Medulla oblongata (tissue), 1 donor: ENCODE measurements around the gene SLC6A13.
A peak's percentile ranks its signal among the peaks of the same experiment; 100 is the strongest.

ENCODE experiments used
- DNase-seq: peaks from one replicate; pipeline ENCODE4 v3.0.0-alpha.2; 2015; ENCODE audit errors: extremely low spot score

SLC6A13 gene

GRCh38 chr12:214003-214741, 48.5 kb downstream of the SLC6A13 start, which contains the start of gene SLC6A12:
Gene SLC6A12, minus strand, starts transcription at chr12:214157. Its CDS starts 4,171 bp downstream, at chr12:209986.
- no peak for DNase-seq

- no peak for DNase-seq
Observed at GRCh38 chr12:213527-213932, 49.1 kb downstream of the SLC6A13 start.

- DNase-seq, result no peak
Observed at GRCh38 chr12:212715-213526, 49.7 kb downstream of the SLC6A13 start.

GRCh38 chr12:212415-212714, 50.3 kb downstream of the SLC6A13 start:
- no peak for DNase-seq

- no peak for DNase-seq
Observed at GRCh38 chr12:211639-212414, 50.8 kb downstream of the SLC6A13 start.

- DNase-seq, result no peak
Observed at GRCh38 chr12:211142-211465, 51.5 kb downstream of the SLC6A13 start.

GRCh38 chr12:210277-211141, 52.1 kb downstream of the SLC6A13 start:
- DNase-seq, result no peak

- no peak for DNase-seq
Observed at GRCh38 chr12:209851-210250, 52.8 kb downstream of the SLC6A13 start.

- no peak for DNase-seq
Observed at GRCh38 chr12:209246-209645, 53.4 kb downstream of the SLC6A13 start.

GRCh38 chr12:208813-209212, 53.8 kb downstream of the SLC6A13 start:
- no peak for DNase-seq

GRCh38 chr12:207804-208203, 54.8 kb downstream of the SLC6A13 start:
- no peak for DNase-seq

GRCh38 chr12:206746-207440, 55.7 kb downstream of the SLC6A13 start:
- no peak for DNase-seq

- DNase-seq, result no peak
Observed at GRCh38 chr12:205026-205425, 57.6 kb downstream of the SLC6A13 start.

GRCh38 chr12:204261-204678, 58.4 kb downstream of the SLC6A13 start:
- no peak for DNase-seq

GRCh38 chr12:203462-204260, 59.0 kb downstream of the SLC6A13 start:
- DNase-seq, result peak; percentile 54

- DNase-seq, result no peak
Observed at GRCh38 chr12:203074-203461, 59.6 kb downstream of the SLC6A13 start.

GRCh38 chr12:202081-202731, 60.4 kb downstream of the SLC6A13 start:
- DNase-seq, result peak; percentile 34

GRCh38 chr12:201361-201760, 61.3 kb downstream of the SLC6A13 start:
- no peak for DNase-seq

- no peak for DNase-seq
Observed at GRCh38 chr12:198705-199104, 63.9 kb downstream of the SLC6A13 start.
